A172 (cell line): ENCODE measurements around the gene PTPN9. TPM values are rescaled to one million over a fixed set of nuclear protein-coding genes. Genes with fewer than 3 reads are reported as not detected.
"Not testable (repeated sequence)": the region's sequence is repeated elsewhere in the genome, so short reads cannot be mapped to it uniquely, and the experiment has no call there.

ENCODE experiments used
- DNase-seq: peaks from one replicate; pipeline ENCODE4 v3.0.0-alpha.2; 2015; ENCODE audit warnings: low spot score
- total RNA-seq: library from RNA; depleted of rRNA; stranded (reverse); fragments of >200 nt; shearing (Covaris generic); gene quantifications from 2 replicates; pipeline ENCODE4 v1.2.3, GENCODE V29; 2014; rRNA removed

The PTPN9 gene
- total RNA-seq: 19.2 and 21.1 TPM in 2 replicates

- peak; percentile 41 for DNase-seq
Observed at GRCh38 chr15:75578948-75579920, at the start of gene PTPN9. Gene PTPN9, minus strand, starts transcription at chr15:75579315. Its CDS starts 539 bp downstream, at chr15:75578776.

GRCh38 chr15:75625542-75626347 lies 46.6 kb upstream of the PTPN9 start, which contains the start of gene SNUPN:
Gene SNUPN, minus strand, starts transcription at chr15:75625725. Its CDS starts 4,674 bp downstream, at chr15:75621051.
- peak; percentile 89 for DNase-seq

- DNase-seq: no peak
Observed at GRCh38 chr15:75622505-75622904, 43.4 kb upstream of the PTPN9 start.

GRCh38 chr15:75620841-75621391 lies 41.8 kb upstream of the PTPN9 start:
- peak; percentile 68 for DNase-seq

- peak; percentile 55 for DNase-seq
Observed at GRCh38 chr15:75620058-75620820, 41.1 kb upstream of the PTPN9 start.

- DNase-seq: no peak
Observed at GRCh38 chr15:75616766-75617165, 37.7 kb upstream of the PTPN9 start.

- peak; percentile 66 for DNase-seq
Observed at GRCh38 chr15:75606711-75607699, 27.9 kb upstream of the PTPN9 start.

- no peak for DNase-seq
Observed at GRCh38 chr15:75606026-75606425, 26.9 kb upstream of the PTPN9 start.

- peak; percentile 46 for DNase-seq
Observed at GRCh38 chr15:75599401-75599800, 20.3 kb upstream of the PTPN9 start.

- DNase-seq: no peak
Observed at GRCh38 chr15:75598361-75598760, 19.2 kb upstream of the PTPN9 start.

- no peak for DNase-seq
Observed at GRCh38 chr15:75597667-75598341, 18.7 kb upstream of the PTPN9 start.

GRCh38 chr15:75596703-75597345 lies 17.7 kb upstream of the PTPN9 start:
- no peak for DNase-seq

GRCh38 chr15:75594276-75594675 lies 15.2 kb upstream of the PTPN9 start:
- no peak for DNase-seq

GRCh38 chr15:75591655-75592364 lies 12.7 kb upstream of the PTPN9 start:
- no peak for DNase-seq

GRCh38 chr15:75590239-75590638 lies 11.1 kb upstream of the PTPN9 start:
- DNase-seq: no peak

- DNase-seq: no peak
Observed at GRCh38 chr15:75589071-75589470, 10.0 kb upstream of the PTPN9 start.

- DNase-seq: not testable (repeated sequence)
Observed at GRCh38 chr15:75586422-75586821, 7.3 kb upstream of the PTPN9 start.

GRCh38 chr15:75584121-75584520 lies 5.0 kb upstream of the PTPN9 start:
- no peak for DNase-seq
